ENCODE measurements around the gene WNT7B. TPM values are rescaled to one million over a fixed set of nuclear protein-coding genes. Genes with fewer than 3 reads are reported as not detected.

The WNT7B gene
- total RNA-seq, 2 experiments from 2014 or later = not detected

DNA sequence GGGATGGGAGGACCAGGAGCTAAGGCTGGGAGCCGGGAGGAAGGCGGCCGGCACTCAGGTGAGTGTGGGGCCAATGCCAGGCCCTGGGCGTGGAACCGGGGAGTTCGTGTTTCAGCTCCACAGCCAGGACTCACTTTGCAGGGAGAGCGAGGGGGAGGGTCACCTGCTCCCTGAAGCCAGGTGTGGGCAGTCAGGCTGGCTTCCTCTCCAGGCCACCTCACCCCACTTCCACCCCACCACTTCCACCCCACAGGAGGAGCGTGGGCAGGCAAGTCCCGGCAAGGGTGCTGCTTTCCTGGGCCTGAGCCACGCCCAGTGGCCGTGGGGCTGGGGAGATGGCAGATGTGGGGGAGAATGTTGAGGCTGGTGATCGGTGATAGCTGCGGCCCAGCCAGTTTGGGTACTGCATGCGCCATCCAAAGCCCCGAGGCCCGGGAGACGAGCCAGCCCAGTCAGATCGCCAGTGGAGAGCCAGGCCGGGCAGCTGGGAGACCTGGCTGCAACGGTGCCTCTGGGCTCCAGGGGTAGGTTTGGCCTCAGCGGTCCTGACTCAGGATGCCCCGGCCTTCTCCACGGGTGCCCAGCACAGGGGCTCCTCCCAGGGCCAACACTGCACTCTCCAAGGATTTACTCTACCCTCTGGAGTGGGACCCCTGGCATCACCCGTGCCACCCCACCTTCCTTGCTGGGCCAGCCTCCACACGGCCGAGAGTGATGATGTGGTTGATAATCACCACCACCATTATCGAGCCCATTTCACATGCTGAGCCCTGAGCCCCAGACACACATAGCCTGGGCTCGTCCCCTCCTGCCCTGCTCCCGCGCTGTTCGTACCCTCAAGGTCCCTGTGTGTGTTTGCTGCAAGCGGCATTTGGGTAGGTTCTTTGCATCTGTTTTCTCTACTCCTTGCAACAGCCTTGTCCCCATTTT is 93.8 kb downstream of the WNT7B start:
- Histone ChIP-seq H3K9me3 (ENCODE audit: control insufficient read depth in 1 of 2, insufficient read depth in 1 of 2, low read length in 2 of 2) (peaks cover 0 to 23% of the 10 kb centered on the region in 2 experiments), H3K36me3 (ENCODE audit: insufficient read depth, low read length) (no peaks in the 10 kb centered on the region), H3K4me1 (ENCODE audit: insufficient read depth, low read length) (no peaks in the 10 kb centered on the region), H3K27me3 (ENCODE audit: control insufficient read depth in 1 of 2, insufficient read depth in 2 of 2, low read length in 2 of 2) (peaks cover 34 to 48% of the 10 kb centered on the region in 2 experiments), H3K27ac (ENCODE audit: low read depth in 1 of 2, low read length in 2 of 2) (no peak overlapping the region), H3K4me3 (ENCODE audit: low read length) (no peak overlapping the region)
- no peaks in the 10 kb centered on the region for H3K9me3 Mint-ChIP-seq
- CTCF ChIA-PET = no interaction called here
- TF ChIP-seq, protein P1, sequence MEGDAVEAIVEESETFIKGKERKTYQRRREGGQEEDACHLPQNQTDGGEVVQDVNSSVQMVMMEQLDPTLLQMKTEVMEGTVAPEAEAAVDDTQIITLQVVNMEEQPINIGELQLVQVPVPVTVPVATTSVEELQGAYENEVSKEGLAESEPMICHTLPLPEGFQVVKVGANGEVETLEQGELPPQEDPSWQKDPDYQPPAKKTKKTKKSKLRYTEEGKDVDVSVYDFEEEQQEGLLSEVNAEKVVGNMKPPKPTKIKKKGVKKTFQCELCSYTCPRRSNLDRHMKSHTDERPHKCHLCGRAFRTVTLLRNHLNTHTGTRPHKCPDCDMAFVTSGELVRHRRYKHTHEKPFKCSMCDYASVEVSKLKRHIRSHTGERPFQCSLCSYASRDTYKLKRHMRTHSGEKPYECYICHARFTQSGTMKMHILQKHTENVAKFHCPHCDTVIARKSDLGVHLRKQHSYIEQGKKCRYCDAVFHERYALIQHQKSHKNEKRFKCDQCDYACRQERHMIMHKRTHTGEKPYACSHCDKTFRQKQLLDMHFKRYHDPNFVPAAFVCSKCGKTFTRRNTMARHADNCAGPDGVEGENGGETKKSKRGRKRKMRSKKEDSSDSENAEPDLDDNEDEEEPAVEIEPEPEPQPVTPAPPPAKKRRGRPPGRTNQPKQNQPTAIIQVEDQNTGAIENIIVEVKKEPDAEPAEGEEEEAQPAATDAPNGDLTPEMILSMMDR (IDR thresholded peaks at IDR 0.05) = no peak
- DNase-seq (no peak), ATAC-seq (ENCODE audit: poor library complexity) (no peak)
- no peaks in the 10 kb centered on the region for H3K36me3 Mint-ChIP-seq (ENCODE audit: low read depth)
- H3K4me1 Mint-ChIP-seq (ENCODE audit: low read depth) = no peaks in the 10 kb centered on the region
- no peak overlapping the region for H3K27ac Mint-ChIP-seq
- peaks cover 52% of the 10 kb centered on the region for H3K27me3 Mint-ChIP-seq
- POLR2A ChIA-PET = no interaction called here
- no peak overlapping the region for H3K4me3 Mint-ChIP-seq
- intact Hi-C loops (cut with DNase I, micrococcal nuclease) = no loop called here

DNA sequence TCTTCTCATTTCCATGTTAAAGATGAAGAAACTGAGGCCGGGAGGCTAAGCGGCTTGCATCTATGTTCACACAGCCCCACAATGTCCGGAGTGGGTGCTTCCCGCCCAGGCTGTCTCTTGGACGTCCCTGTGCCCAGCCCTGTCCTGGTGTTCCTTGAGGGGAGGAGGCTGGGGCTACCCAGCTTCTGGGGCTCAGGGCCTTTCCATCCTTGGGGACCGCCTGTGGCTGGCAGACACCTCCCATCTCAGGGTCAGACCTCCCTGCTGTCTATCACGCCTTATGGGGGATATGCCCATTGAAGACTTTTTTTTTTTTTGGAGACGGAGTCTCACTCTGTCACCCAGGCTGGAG is 95.5 kb downstream of the WNT7B start:
- Mint-ChIP-seq H3K4me1 (ENCODE audit: low read depth) (no peaks in the 10 kb centered on the region), H3K4me3 (no peak overlapping the region), H3K36me3 (ENCODE audit: low read depth) (no peaks in the 10 kb centered on the region), H3K27me3 (peaks cover 45% of the 10 kb centered on the region), H3K9me3 (no peaks in the 10 kb centered on the region), H3K27ac (no peak overlapping the region)
- TF ChIP-seq, protein P1 (IDR thresholded peaks at IDR 0.05) = no peak
- H3K36me3 ChIP-seq (ENCODE audit: insufficient read depth, low read length) = no peaks in the 10 kb centered on the region
- ChIA-PET CTCF (no interaction called here), POLR2A (no interaction called here)
- no peak for DNase-seq
- peaks cover 41 to 52% of the 10 kb centered on the region in 2 experiments for H3K27me3 ChIP-seq (ENCODE audit: control insufficient read depth in 1 of 2, insufficient read depth in 2 of 2, low read length in 2 of 2)
- intact Hi-C loops (cut with DNase I, micrococcal nuclease) = no loop called here
- H3K4me1 ChIP-seq (ENCODE audit: insufficient read depth, low read length) = no peaks in the 10 kb centered on the region
- no peak overlapping the region for H3K27ac ChIP-seq (ENCODE audit: low read depth in 1 of 2, low read length in 2 of 2)
- H3K4me3 ChIP-seq (ENCODE audit: low read length) = no peak overlapping the region
- no peak for ATAC-seq (ENCODE audit: poor library complexity)
- H3K9me3 ChIP-seq (ENCODE audit: control insufficient read depth in 1 of 2, insufficient read depth in 1 of 2, low read length in 2 of 2) = peaks cover 0 to 29% of the 10 kb centered on the region in 2 experiments

DNA sequence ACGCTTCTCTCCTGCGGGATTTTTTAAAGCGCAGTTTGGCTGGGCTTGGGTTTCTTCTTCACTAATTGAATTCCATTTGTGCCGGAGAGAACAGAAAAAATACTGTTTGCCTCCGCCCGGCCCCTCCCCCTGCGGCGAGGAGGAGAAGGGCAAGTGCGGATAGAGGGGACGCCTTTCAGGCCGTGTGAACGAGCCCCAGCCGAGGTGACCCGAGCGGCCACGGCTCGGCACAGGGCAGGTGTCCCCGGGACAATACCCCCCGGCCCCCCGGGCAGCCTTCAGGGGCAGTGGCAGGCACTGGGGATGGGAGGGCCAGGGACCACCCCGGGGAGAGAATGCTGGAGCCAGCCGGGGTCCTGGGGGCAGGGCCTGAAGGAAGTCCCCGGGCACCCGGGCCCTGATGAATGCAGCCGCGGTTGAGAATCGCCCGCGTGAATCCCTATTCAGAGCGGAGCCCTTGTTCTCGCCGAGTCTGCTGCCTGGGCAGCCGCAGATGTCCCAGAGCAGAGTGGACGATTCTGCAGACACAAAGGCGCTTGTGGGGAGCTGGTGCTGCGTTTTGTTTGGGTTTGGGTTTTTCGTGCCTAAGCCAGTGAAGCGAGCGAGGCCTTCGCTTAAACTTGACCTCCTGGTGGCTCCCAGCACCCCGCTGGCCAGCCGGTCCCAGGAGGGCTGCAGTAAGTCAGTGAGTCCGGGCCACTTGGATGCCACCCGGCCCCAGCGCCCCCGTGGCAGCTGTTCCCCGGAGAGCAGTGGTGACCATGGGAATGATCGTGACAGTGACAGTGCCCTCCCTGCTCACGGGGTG is 96.0 kb downstream of the WNT7B start:
- TF ChIP-seq, protein P1 (IDR thresholded peaks at IDR 0.05) = no peak
- DNase-seq = no peak
- Histone ChIP-seq H3K27me3 (ENCODE audit: control insufficient read depth in 1 of 2, insufficient read depth in 2 of 2, low read length in 2 of 2) (peaks cover 41 to 52% of the 10 kb centered on the region in 2 experiments), H3K27ac (ENCODE audit: low read depth in 1 of 2, low read length in 2 of 2) (no peak overlapping the region), H3K4me1 (ENCODE audit: insufficient read depth, low read length) (no peaks in the 10 kb centered on the region), H3K36me3 (ENCODE audit: insufficient read depth, low read length) (no peaks in the 10 kb centered on the region), H3K9me3 (ENCODE audit: control insufficient read depth in 1 of 2, insufficient read depth in 1 of 2, low read length in 2 of 2) (peaks cover 0 to 29% of the 10 kb centered on the region in 2 experiments), H3K4me3 (ENCODE audit: low read length) (no peak overlapping the region)
- Mint-ChIP-seq H3K4me3 (no peak overlapping the region), H3K27me3 (peaks cover 43% of the 10 kb centered on the region), H3K27ac (no peak overlapping the region), H3K4me1 (ENCODE audit: low read depth) (no peaks in the 10 kb centered on the region), H3K9me3 (no peaks in the 10 kb centered on the region), H3K36me3 (ENCODE audit: low read depth) (no peaks in the 10 kb centered on the region)
- intact Hi-C loops (cut with DNase I, micrococcal nuclease) = no loop called here
- ChIA-PET CTCF (no interaction called here), POLR2A (no interaction called here)
- no peak for ATAC-seq (ENCODE audit: poor library complexity)

All from CD4-positive, alpha-beta T cell (primary cell).